NB4 (cell line): Measurements from ENCODE around the gene SERINC2.
"Not testable (repeated sequence)": the region's sequence is repeated elsewhere in the genome, so short reads cannot be mapped to it uniquely, and the experiment has no call there.

Experiments
- CTCF ChIP-seq: IDR thresholded peaks from one replicate; pipeline ENCODE4 v1.5.1; 2012; ENCODE audit warnings: low read depth, low read length
- MAX ChIP-seq: IDR thresholded peaks from 2 replicates; pipeline ENCODE4 v1.6.1; 2011; ENCODE audit warnings: low read depth, low read length
- MYC ChIP-seq: IDR thresholded peaks from 2 replicates; pipeline ENCODE4 v1.6.1; 2011; ENCODE audit warnings: low read depth, low read length
- POLR2A ChIP-seq: IDR thresholded peaks from 2 replicates; pipeline ENCODE4 v1.6.1; 2011; ENCODE audit warnings: mild to moderate bottlenecking; ENCODE audit not compliant: insufficient read length; ENCODE audit errors: extremely low read depth

- TF ChIP-seq MAX, CTCF, POLR2A, MYC: not testable (repeated sequence)
Measured at GRCh38 chr1:31431351-31432257, 18.6 kb downstream of the SERINC2 start.
